Cardiac muscle cell (in vitro differentiated cells and primary cell): ENCODE results near the gene HDAC10. TPM values are rescaled to one million over a fixed set of nuclear protein-coding genes. Genes with fewer than 3 reads are reported as not detected.

Experiments used
- DNase-seq, 2 donors: peaks; one replicate each; pipeline versions ENCODE4 v3.0.0 to v3.0.0-alpha.2; 2010 to 2017; ENCODE audit warnings: low read depth in 1 of 2, low spot score in 1 of 2
- H3K27ac ChIP-seq: fragments of 200-600 bp; sonication (generic); 2 replicates; pipeline ENCODE4 v1.5.1; 2016
- H3K27me3 ChIP-seq: fragments of 200-600 bp; sonication (generic); 2 replicates; pipeline ENCODE4 v1.6.0; 2016; ENCODE audit warnings: control low read depth
- H3K36me3 ChIP-seq: fragments of 200-600 bp; sonication (generic); 2 replicates; pipeline ENCODE4 v1.5.1; 2016; ENCODE audit warnings: control low read depth
- H3K4me1 ChIP-seq: fragments of 200-600 bp; sonication (generic); 2 replicates; pipeline ENCODE4 v1.8.1; 2017; ENCODE audit warnings: low read depth, mild to moderate bottlenecking, mixed run types
- H3K4me3 ChIP-seq: fragments of 200-600 bp; sonication (generic); 2 replicates; pipeline ENCODE4 v1.5.1; 2016; ENCODE audit warnings: mild to moderate bottlenecking
- H3K9me3 ChIP-seq: fragments of 200-600 bp; sonication (generic); 2 replicates; pipeline ENCODE4 v1.5.1; 2017; ENCODE audit warnings: low read depth, mild to moderate bottlenecking, control low read depth
- polyA plus RNA-seq: library from polyadenylated mRNA; unstranded; fragments of >200 nt; fragmentation: Nextera tagmentation; extraction: Ambion mirVana; gene quantifications from 2 replicates; pipeline ENCODE4 v1.2.1, GENCODE V29; 2016
- total RNA-seq: library from RNA; depleted of rRNA; stranded (reverse); fragments of >200 nt; gene quantifications from 2 replicates; pipeline ENCODE4 v1.2.3, GENCODE V29; 2016
- TF ChIP-seq, protein P1 (sequence below): IDR thresholded peaks from 2 replicates; pipeline ENCODE4 v1.5.1; 2012; ENCODE audit warnings: low read depth, mild to moderate bottlenecking, low read length

HDAC10 gene
- total and polyA plus RNA-seq, 2 experiments from 2014 or later = 19.8 to 57.3 TPM

- no peak overlapping the region for H3K4me3 ChIP-seq
- no peaks in the 10 kb centered on the region for H3K27me3 ChIP-seq
- H3K36me3 ChIP-seq = peaks cover 6% of the 10 kb centered on the region
- no peaks in the 10 kb centered on the region for H3K9me3 ChIP-seq
- no peak for DNase-seq
- H3K27ac ChIP-seq = no peak overlapping the region
- H3K4me1 ChIP-seq = no peaks in the 10 kb centered on the region
- TF ChIP-seq, protein P1, sequence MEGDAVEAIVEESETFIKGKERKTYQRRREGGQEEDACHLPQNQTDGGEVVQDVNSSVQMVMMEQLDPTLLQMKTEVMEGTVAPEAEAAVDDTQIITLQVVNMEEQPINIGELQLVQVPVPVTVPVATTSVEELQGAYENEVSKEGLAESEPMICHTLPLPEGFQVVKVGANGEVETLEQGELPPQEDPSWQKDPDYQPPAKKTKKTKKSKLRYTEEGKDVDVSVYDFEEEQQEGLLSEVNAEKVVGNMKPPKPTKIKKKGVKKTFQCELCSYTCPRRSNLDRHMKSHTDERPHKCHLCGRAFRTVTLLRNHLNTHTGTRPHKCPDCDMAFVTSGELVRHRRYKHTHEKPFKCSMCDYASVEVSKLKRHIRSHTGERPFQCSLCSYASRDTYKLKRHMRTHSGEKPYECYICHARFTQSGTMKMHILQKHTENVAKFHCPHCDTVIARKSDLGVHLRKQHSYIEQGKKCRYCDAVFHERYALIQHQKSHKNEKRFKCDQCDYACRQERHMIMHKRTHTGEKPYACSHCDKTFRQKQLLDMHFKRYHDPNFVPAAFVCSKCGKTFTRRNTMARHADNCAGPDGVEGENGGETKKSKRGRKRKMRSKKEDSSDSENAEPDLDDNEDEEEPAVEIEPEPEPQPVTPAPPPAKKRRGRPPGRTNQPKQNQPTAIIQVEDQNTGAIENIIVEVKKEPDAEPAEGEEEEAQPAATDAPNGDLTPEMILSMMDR = no peak
Observed at GRCh38 chr22:50227579-50228215, 23.4 kb downstream of the HDAC10 start.

DNA sequence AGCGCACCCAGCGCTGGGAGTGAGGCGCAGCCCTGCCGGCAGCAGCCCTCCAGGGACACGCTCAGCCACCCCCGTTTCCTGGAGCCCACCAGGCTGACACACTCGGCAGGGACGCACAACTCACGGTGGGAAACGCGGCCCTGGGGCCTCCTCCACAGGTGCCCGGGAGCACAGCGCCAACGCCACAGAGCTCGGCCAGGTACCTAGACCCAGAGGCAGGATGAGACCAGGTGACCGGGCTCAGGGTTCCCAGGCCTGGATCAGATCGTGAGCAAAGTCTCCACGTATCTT lies 24.2 kb downstream of the HDAC10 start:
- H3K4me1 ChIP-seq = no peaks in the 10 kb centered on the region
- no peaks in the 10 kb centered on the region for H3K9me3 ChIP-seq
- no peaks in the 10 kb centered on the region for H3K27me3 ChIP-seq
- no peak for DNase-seq
- TF ChIP-seq, protein P1 = no peak
- peaks cover 6% of the 10 kb centered on the region for H3K36me3 ChIP-seq
- H3K27ac ChIP-seq = no peak overlapping the region
- H3K4me3 ChIP-seq = no peak overlapping the region

DNA sequence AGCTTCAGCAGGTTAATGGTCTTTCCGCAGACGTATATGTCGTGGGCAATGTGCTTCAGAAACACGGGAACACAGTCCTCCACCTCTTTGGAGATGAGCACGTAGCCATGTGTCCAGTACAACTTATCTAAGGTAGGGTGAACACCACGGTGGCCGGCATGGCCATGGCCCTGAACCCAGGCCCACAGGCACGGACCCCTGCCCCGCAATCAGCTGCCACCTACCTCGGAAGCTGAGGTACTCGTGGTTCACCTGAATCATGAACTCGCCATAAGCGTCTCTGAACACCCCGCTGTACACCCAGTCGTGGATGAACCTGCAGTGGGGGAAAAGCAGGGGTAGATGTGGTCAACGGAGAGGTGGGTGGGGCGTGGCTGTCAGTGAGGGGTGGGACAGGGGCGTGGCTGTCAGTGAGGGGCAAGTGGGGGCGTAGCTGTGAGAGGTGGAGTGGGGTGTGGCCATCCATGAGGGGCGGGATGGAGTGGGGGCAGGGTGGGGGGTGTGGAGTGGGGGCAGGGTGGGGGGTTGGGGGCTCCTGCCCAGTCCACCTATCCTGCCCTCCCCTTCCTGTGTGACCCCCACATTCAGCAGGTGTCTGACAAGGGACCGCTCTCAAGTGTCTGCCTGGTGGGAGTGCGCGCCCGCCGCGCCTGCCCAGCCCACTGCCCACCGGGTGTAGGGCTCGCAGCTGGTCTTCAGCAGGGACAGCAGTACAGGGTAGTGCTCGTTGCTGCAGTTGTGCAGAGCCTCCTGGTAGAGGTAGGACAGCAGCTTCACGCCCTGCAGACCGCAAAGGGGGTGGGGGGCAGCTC lies 24.8 kb downstream of the HDAC10 start:
- no peaks in the 10 kb centered on the region for H3K9me3 ChIP-seq
- H3K27me3 ChIP-seq = no peaks in the 10 kb centered on the region
- TF ChIP-seq, protein P1 = no peak
- no peaks in the 10 kb centered on the region for H3K4me1 ChIP-seq
- peaks cover 11% of the 10 kb centered on the region for H3K36me3 ChIP-seq
- H3K4me3 ChIP-seq = no peak overlapping the region
- DNase-seq = no peak
- H3K27ac ChIP-seq = no peak overlapping the region

GRCh38 chr22:50225200-50225969 lies 25.7 kb downstream of the HDAC10 start:
- Histone ChIP-seq H3K4me1 (no peaks in the 10 kb centered on the region), H3K4me3 (no peak overlapping the region), H3K27me3 (no peaks in the 10 kb centered on the region), H3K27ac (no peak overlapping the region), H3K9me3 (no peaks in the 10 kb centered on the region), H3K36me3 (peaks cover 13% of the 10 kb centered on the region)
- no peak for DNase-seq
- TF ChIP-seq, protein P1 = no peak

GRCh38 chr22:50224071-50224470 lies 27.0 kb downstream of the HDAC10 start:
- no peak for DNase-seq
- peaks cover 13% of the 10 kb centered on the region for H3K36me3 ChIP-seq
- no peak overlapping the region for H3K4me3 ChIP-seq

More at GRCh38 chr22:50224071-50224470, 27.0 kb downstream of the HDAC10 start:
- no peak overlapping the region for H3K27ac ChIP-seq
- no peaks in the 10 kb centered on the region for H3K27me3 ChIP-seq
- no peaks in the 10 kb centered on the region for H3K4me1 ChIP-seq
- TF ChIP-seq, protein P1 = no peak
- H3K9me3 ChIP-seq = no peaks in the 10 kb centered on the region
